MCF 10A (cell line): ENCODE data around the gene ARHGEF4. TPM values are rescaled to one million over a fixed set of nuclear protein-coding genes. Genes with fewer than 3 reads are reported as not detected.

ENCODE experiments used
- BruUV-seq: library from RNA; stranded (reverse); fragments of 400-500 nt; replicated peaks from 2 replicates; lab custom pipeline; 2021; lab: Mats Ljungman, UMichigan
- CTCF ChIA-PET: fragments of 300-600 bp; sonication (Branson Sonifier 250); formaldehyde crosslinking; extraction: SDS; loops from one replicate; lab custom pipeline; 2021; ENCODE audit warnings: antibody characterized with exemption, inconsistent platforms; lab: Yijun Ruan, JAX
- POLR2A ChIA-PET: fragments of 300-600, 350-650 bp; sonication (Branson Sonifier 250); formaldehyde crosslinking; extraction: SDS; loops from one replicate; lab custom pipeline; 2020; ENCODE audit warnings: antibody characterized with exemption, inconsistent platforms; lab: Yijun Ruan, JAX
- DNase-seq: peaks from one replicate; pipeline ENCODE4 v3.0.0-alpha.2; 2018; ENCODE audit not compliant: unreplicated experiment
- H3K27ac Mint-ChIP-seq: one replicate; pipeline ENCODE4 v1.8.0; 2022; ENCODE audit warnings: mild to moderate bottlenecking, low read depth, mixed read lengths; ENCODE audit not compliant: unreplicated experiment
- H3K27me3 Mint-ChIP-seq: one replicate; pipeline ENCODE4 v1.8.0; 2022; ENCODE audit warnings: mixed read lengths; ENCODE audit not compliant: insufficient read depth, unreplicated experiment
- H3K36me3 Mint-ChIP-seq: one replicate; pipeline ENCODE4 v1.8.0; 2022; ENCODE audit warnings: mild to moderate bottlenecking, moderate library complexity, mixed read lengths; ENCODE audit not compliant: insufficient read depth, unreplicated experiment
- H3K4me1 Mint-ChIP-seq: one replicate; pipeline ENCODE4 v1.8.0; 2022; ENCODE audit warnings: mixed read lengths; ENCODE audit not compliant: insufficient read depth, unreplicated experiment
- H3K4me3 Mint-ChIP-seq: one replicate; pipeline ENCODE4 v1.8.0; 2022; ENCODE audit warnings: mild to moderate bottlenecking, moderate library complexity, mixed read lengths; ENCODE audit not compliant: unreplicated experiment
- H3K9me3 Mint-ChIP-seq: one replicate; pipeline ENCODE4 v1.8.0; 2022; ENCODE audit warnings: mixed read lengths; ENCODE audit not compliant: unreplicated experiment
- intact Hi-C: fragments of 100-400 bp; cut with micrococcal nuclease; formaldehyde crosslinking; loops from 2 replicates; pipeline ENCODE4 v1.14.1; 2022
- total RNA-seq: library from RNA; stranded (reverse); gene quantifications from 2 replicates; pipeline ENCODE4 v1.2.3, GENCODE V29; 2022
- TF ChIP-seq, protein P1 (sequence below): fragments of 200-600 bp; IDR thresholded peaks from one replicate; pipeline ENCODE4 v1.8.0; 2022; ENCODE audit warnings: antibody characterized with exemption, mild to moderate bottlenecking; ENCODE audit not compliant: unreplicated experiment

The ARHGEF4 gene
- total RNA-seq, 1 experiment from 2014 or later, result 52.0 TPM

DNA sequence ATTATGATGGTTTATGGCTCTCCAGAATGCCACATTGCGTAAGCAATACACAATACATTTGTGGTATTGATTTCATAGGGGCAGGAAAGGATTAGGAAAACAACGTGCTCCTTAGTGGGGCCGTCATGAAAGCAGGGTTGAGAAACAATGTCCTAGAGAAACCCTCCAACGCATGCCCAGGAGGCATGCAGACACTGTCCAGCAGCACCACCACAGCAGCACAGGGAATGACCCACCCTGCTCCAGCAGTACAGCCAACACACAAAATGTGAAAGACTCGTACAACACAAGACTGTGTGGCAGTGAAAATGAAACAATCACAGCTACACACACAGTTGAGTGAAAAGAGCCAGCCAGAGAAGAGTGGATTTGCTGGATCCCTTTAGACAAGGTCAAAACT lies 190.2 kb downstream of the ARHGEF4 start:
- DNase-seq, result no peak
- H3K36me3 Mint-ChIP-seq, result no peaks in the 10 kb centered on the region
- intact Hi-C loops, result no loop called here
- TF ChIP-seq, protein P1, sequence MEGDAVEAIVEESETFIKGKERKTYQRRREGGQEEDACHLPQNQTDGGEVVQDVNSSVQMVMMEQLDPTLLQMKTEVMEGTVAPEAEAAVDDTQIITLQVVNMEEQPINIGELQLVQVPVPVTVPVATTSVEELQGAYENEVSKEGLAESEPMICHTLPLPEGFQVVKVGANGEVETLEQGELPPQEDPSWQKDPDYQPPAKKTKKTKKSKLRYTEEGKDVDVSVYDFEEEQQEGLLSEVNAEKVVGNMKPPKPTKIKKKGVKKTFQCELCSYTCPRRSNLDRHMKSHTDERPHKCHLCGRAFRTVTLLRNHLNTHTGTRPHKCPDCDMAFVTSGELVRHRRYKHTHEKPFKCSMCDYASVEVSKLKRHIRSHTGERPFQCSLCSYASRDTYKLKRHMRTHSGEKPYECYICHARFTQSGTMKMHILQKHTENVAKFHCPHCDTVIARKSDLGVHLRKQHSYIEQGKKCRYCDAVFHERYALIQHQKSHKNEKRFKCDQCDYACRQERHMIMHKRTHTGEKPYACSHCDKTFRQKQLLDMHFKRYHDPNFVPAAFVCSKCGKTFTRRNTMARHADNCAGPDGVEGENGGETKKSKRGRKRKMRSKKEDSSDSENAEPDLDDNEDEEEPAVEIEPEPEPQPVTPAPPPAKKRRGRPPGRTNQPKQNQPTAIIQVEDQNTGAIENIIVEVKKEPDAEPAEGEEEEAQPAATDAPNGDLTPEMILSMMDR, result no peak
- peaks cover 1% of the 10 kb centered on the region for H3K9me3 Mint-ChIP-seq
- ChIA-PET POLR2A (interaction anchor here (0.6 to 1.3 kb wide), 3 partner anchors 9 to 31 kb away, joined by 3 read pairs; no protein-coding TSS in a partner anchor), CTCF (no interaction called here)
- no peaks in the 10 kb centered on the region for H3K27me3 Mint-ChIP-seq
- no peak overlapping the region for H3K4me3 Mint-ChIP-seq
- H3K4me1 Mint-ChIP-seq, result peaks cover 6% of the 10 kb centered on the region
- no peak overlapping the region for H3K27ac Mint-ChIP-seq
- no TSS peak for BruUV-seq

DNA sequence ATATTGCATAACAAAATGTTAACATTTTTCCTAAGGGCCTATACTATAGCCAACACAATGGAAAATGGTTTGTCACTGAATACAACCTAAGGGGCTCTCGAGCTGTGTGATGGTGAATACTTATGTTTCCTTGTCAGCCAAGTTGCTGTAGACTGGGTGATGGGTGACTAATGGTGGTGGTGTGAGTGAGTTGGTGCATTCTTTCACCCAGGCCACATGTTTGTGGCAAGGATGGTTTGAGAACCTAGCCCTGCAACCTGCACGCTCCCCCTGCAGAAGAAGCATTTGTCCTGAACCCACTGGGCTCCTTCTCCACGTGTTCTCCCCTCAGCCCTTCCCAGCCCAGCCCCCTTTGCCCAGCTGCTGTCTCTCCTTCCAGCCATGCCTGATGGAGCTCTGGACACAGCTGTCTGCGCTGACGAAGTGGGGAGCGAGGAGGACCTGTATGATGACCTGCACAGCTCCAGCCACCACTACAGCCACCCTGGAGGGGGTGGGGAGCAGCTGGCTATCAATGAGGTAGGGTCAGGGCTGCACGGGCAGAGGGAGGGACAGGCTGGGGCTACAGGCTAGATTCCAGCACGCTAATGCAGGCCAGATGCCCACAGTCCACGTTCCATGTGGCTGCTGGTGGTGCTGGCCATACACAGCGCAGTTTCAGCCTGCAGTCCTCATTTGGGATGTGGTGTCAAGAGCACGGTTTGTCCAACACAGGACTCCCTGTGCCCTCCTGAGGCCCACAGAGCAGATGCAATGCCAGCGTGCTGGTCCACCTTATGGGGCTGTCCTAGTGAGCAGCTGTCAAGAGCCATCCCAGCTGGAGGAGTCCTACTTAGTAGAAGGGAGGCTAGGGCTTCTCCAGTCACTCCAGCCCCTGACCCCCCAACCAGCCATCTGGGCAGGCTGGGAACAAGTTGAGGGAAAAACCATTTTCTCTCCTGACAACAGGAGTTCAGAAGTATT lies 191.1 kb downstream of the ARHGEF4 start:
- intact Hi-C loops, result no loop called here

GRCh38 chr2:131029812-131030211 lies 193.1 kb downstream of the ARHGEF4 start:
- ChIA-PET POLR2A (no interaction called here), CTCF (interaction anchor here (0.6 to 1.2 kb wide), 5 partner anchors 13 to 657 kb away, joined by 3 to 5 read pairs (median 4); no protein-coding TSS in a partner anchor)
- TF ChIP-seq, protein P1, result no peak
- intact Hi-C loops, result no loop called here
- no peak overlapping the region for H3K4me3 Mint-ChIP-seq
- H3K4me1 Mint-ChIP-seq, result peaks cover 9% of the 10 kb centered on the region
- no peak for DNase-seq
- H3K9me3 Mint-ChIP-seq, result no peaks in the 10 kb centered on the region
- no peak overlapping the region for H3K27ac Mint-ChIP-seq
- H3K36me3 Mint-ChIP-seq, result no peaks in the 10 kb centered on the region
- no peaks in the 10 kb centered on the region for H3K27me3 Mint-ChIP-seq
- BruUV-seq, result no TSS peak

More for the DNA sequence above, 191.1 kb downstream of the ARHGEF4 start:
- no peaks in the 10 kb centered on the region for H3K9me3 Mint-ChIP-seq
- ChIA-PET CTCF (interaction anchor here (0.8 kb wide), 1 partner anchor 107 kb away, joined by 3 read pairs; no protein-coding TSS in a partner anchor), POLR2A (interaction anchor here (0.6 to 1.3 kb wide), 2 partner anchors 14 to 91 kb away, joined by 3 read pairs; no protein-coding TSS in a partner anchor)
- no peaks in the 10 kb centered on the region for H3K27me3 Mint-ChIP-seq
- H3K4me3 Mint-ChIP-seq, result no peak overlapping the region
- TF ChIP-seq, protein P1, result no peak
- H3K4me1 Mint-ChIP-seq, result no peaks in the 10 kb centered on the region
- BruUV-seq, result no TSS peak
- DNase-seq, result no peak
- no peak overlapping the region for H3K27ac Mint-ChIP-seq
- H3K36me3 Mint-ChIP-seq, result no peaks in the 10 kb centered on the region

GRCh38 chr2:131030478-131030971 lies 193.8 kb downstream of the ARHGEF4 start:
- no peaks in the 10 kb centered on the region for H3K27me3 Mint-ChIP-seq
- intact Hi-C loops, result no loop called here
- no peak overlapping the region for H3K27ac Mint-ChIP-seq
- no TSS peak for BruUV-seq
- ChIA-PET CTCF (no interaction called here), POLR2A (no interaction called here)
- peaks cover 9% of the 10 kb centered on the region for H3K4me1 Mint-ChIP-seq
- no peaks in the 10 kb centered on the region for H3K9me3 Mint-ChIP-seq
- no peak for DNase-seq
- no peak overlapping the region for H3K4me3 Mint-ChIP-seq
- H3K36me3 Mint-ChIP-seq, result no peaks in the 10 kb centered on the region
- TF ChIP-seq, protein P1, result no peak
